A673 (cell line): ENCODE measurements around the gene SLC43A1. TPM values are rescaled to one million over a fixed set of nuclear protein-coding genes. Genes with fewer than 3 reads are reported as not detected.

ENCODE experiments used
- BruUV-seq: library from RNA; stranded (reverse); fragments of 400-500 nt; replicated peaks from 2 replicates; lab custom pipeline; 2021; lab: Mats Ljungman, UMichigan
- CTCF ChIA-PET: fragments of 300-600 bp; sonication (Branson Sonifier 250); formaldehyde crosslinking; loops from one replicate; lab custom pipeline; 2022; ENCODE audit warnings: antibody characterized with exemption; lab: Charles Lee
- POLR2A ChIA-PET: fragments of 300-600 bp; sonication (Branson Sonifier 250); formaldehyde crosslinking; loops from one replicate; lab custom pipeline; 2022; ENCODE audit warnings: antibody characterized with exemption; ENCODE audit not compliant: low non-redundant PET; lab: Charles Lee
- DNase-seq: peaks from one replicate; pipeline ENCODE4 v3.0.0-alpha.2; 2015; ENCODE audit warnings: low spot score
- H3K27ac ChIP-seq: fragments of 200-600 bp; sonication (generic); 2 replicates; pipeline ENCODE4 v1.5.1; 2016; ENCODE audit warnings: mixed run types, low read depth, mild to moderate bottlenecking, mixed read lengths, antibody characterized with exemption, low read length; ENCODE audit not compliant: poor library complexity, severe bottlenecking
- H3K27me3 ChIP-seq: fragments of 200-600 bp; sonication (generic); replicated peaks from 2 replicates; pipeline ENCODE4 v1.6.1; 2017; ENCODE audit warnings: mixed run types, low read depth, mild to moderate bottlenecking, mixed read lengths, antibody characterized with exemption, low read length; ENCODE audit not compliant: insufficient read depth, poor library complexity
- H3K36me3 ChIP-seq: fragments of 200-600 bp; sonication (generic); 2 replicates; pipeline ENCODE4 v1.6.1; 2016; ENCODE audit warnings: mixed run types, mild to moderate bottlenecking, mixed read lengths, antibody characterized with exemption, low read length; ENCODE audit not compliant: insufficient read depth, poor library complexity, severe bottlenecking
- H3K4me1 ChIP-seq: fragments of 200-600 bp; sonication (generic); 2 replicates; pipeline ENCODE4 v1.6.1; 2017; ENCODE audit warnings: mixed run types, mild to moderate bottlenecking, mixed read lengths, antibody characterized with exemption, low read length; ENCODE audit not compliant: insufficient read depth, poor library complexity, severe bottlenecking
- H3K4me3 ChIP-seq: fragments of 200-600 bp; sonication (generic); 2 replicates; pipeline ENCODE4 v1.5.1; 2016; ENCODE audit warnings: low read depth, mixed run types, mild to moderate bottlenecking, mixed read lengths, low read length; ENCODE audit not compliant: poor library complexity, severe bottlenecking
- H3K9me3 ChIP-seq: fragments of 200-600 bp; sonication (generic); 2 replicates; pipeline ENCODE4 v1.6.1; 2016; ENCODE audit warnings: mixed run types, low read depth, mild to moderate bottlenecking, mixed read lengths, antibody characterized with exemption, low read length; ENCODE audit not compliant: poor library complexity, severe bottlenecking
- EZH2 ChIP-seq: fragments of 200-600 bp; sonication (generic); IDR thresholded peaks from 2 replicates; pipeline ENCODE4 v1.6.1; 2017; ENCODE audit warnings: borderline replicate concordance, low read depth, mild to moderate bottlenecking, mixed read lengths, antibody characterized with exemption, low read length; ENCODE audit not compliant: poor library complexity, severe bottlenecking
- intact Hi-C: fragments of 100-400 bp; cut with micrococcal nuclease; formaldehyde crosslinking; loops from one replicate; pipeline ENCODE4 v1.10.0; 2022; ENCODE audit not compliant: unreplicated experiment
- total RNA-seq: library from RNA; stranded (reverse); gene quantifications from 2 replicates; pipeline ENCODE4 v1.2.3, GENCODE V29; 2021
- TF ChIP-seq, protein P1 (sequence below): fragments of 300-800, 200-600 bp; sonication (generic); conservative IDR thresholded peaks from 2 replicates; pipeline ENCODE4 v1.5.1; 2017; ENCODE audit warnings: low read depth, mild to moderate bottlenecking, antibody characterized with exemption, low read length, moderate library complexity, mixed read lengths

The SLC43A1 gene
- total RNA-seq, 1 experiment from 2014 or later = 18.4 TPM

DNA sequence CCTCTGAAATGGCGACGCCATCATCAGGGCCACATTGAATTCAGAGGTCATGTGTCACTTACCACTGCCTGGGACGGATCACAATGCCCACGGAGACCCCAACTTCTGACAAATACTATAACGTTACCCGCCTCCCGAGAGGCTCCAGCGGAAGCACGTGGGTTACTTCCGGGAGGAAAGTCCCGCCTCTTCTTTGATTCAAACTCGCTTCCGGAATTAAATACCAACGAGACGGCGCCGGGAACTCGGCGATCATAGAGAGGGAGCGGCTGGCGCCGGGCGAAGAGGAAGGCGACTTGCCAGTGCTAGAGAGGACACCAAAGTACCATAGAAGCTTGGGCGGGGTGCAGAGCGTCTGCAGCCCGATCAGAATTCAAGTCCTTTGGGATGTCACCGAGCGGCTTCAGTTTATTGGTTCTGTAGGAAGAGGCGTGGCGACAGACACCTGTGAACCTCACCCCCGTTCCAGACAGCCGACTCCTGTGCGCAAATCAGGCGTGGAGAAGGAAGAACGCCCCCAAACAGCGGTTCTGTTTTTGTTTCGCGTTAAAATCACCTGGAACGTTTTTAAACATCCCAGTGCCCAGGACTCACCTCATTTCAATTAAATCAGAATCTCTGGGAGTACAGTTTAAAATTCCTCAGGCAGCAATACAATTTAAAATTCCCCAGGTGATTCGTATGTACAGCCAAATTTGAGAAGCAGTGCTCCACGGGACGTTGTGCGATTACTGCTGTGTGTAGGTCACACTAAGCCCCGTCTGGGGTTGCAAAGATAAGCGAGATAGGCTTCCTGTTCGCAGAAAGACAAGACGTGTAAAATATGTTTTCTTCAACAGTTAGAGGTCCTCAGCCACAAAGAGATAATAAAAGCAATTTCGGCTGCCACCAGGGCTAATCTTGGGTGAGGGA lies 15.3 kb upstream of the SLC43A1 start, which contains the start of gene TIMM10:
TSS of gene TIMM10 (minus strand) at position 159 of the 912 bp plus-strand sequence. CDS start 565 bp downstream, outside the sequence.
- peak within 1 kb of the TSS; percentile 83 for H3K27ac ChIP-seq
- peak; percentile 100 for DNase-seq
- ChIA-PET POLR2A (no interaction called here), CTCF (interaction anchor here (0.5 to 1.0 kb wide), 2 partner anchors 39 to 72 kb away, joined by 3 read pairs; no protein-coding TSS in a partner anchor)
- H3K4me3 ChIP-seq = peak within 1 kb of the TSS; percentile 95
- H3K9me3 ChIP-seq = no peaks in the 10 kb centered on the region
- intact Hi-C loops = no loop called here
- TF ChIP-seq EZH2 = no peak
- TF ChIP-seq, protein P1, sequence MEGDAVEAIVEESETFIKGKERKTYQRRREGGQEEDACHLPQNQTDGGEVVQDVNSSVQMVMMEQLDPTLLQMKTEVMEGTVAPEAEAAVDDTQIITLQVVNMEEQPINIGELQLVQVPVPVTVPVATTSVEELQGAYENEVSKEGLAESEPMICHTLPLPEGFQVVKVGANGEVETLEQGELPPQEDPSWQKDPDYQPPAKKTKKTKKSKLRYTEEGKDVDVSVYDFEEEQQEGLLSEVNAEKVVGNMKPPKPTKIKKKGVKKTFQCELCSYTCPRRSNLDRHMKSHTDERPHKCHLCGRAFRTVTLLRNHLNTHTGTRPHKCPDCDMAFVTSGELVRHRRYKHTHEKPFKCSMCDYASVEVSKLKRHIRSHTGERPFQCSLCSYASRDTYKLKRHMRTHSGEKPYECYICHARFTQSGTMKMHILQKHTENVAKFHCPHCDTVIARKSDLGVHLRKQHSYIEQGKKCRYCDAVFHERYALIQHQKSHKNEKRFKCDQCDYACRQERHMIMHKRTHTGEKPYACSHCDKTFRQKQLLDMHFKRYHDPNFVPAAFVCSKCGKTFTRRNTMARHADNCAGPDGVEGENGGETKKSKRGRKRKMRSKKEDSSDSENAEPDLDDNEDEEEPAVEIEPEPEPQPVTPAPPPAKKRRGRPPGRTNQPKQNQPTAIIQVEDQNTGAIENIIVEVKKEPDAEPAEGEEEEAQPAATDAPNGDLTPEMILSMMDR = no peak
- peaks cover 11% of the 10 kb centered on the region for H3K36me3 ChIP-seq
- BruUV-seq = no TSS peak
- peaks cover 12% of the 10 kb centered on the region for H3K4me1 ChIP-seq
- H3K27me3 ChIP-seq = no peaks in the 10 kb centered on the region

DNA sequence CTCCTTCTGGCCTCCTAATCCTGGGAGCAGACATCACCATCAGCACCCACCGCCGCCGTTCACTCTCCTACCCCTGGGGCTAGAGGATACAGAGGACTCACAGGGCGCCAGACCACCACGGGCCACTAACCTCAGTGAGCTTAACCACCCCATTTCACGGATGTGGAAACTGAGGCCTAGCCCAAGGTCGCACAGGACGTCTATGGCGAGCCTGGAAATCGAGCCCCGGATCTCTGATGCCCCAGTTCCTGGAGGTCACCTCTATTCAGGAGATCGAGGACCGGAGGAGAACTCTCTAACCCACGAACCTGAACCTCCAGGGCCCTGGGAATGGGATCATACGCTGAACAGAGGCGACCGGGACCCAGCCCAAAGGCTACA lies 14.7 kb upstream of the SLC43A1 start:
- BruUV-seq = no TSS peak
- H3K27me3 ChIP-seq = no peaks in the 10 kb centered on the region
- ChIA-PET POLR2A (no interaction called here), CTCF (interaction anchor here (1.0 kb wide), 1 partner anchor 38 kb away, joined by 3 read pairs; no protein-coding TSS in a partner anchor)
- intact Hi-C loops = no loop called here
- H3K36me3 ChIP-seq = peaks cover 11% of the 10 kb centered on the region
- peaks cover 12% of the 10 kb centered on the region for H3K4me1 ChIP-seq
- DNase-seq = no peak
- H3K9me3 ChIP-seq = no peaks in the 10 kb centered on the region
- H3K27ac ChIP-seq = peak overlapping the region; percentile 83
- peak overlapping the region; percentile 95 for H3K4me3 ChIP-seq
- TF ChIP-seq EZH2 = no peak
- TF ChIP-seq, protein P1 = no peak

DNA sequence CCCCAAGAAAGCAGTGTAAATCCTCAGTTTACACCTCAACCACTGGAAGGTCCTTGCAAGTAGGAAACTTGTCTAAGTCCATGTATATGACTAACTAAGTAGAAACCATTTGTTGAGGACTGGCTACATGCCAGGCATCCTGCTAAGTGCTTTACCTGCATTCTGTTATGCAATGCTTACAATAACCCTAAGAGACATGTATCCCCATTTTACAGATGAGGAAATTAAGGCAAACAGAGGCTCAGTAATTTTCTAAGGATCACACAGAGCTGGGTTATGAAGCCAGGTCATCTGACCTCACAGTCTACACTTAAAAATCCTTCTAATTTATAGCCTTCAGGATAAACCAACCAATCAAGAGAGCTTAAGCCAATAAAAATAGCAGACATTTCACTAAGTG lies 13.5 kb upstream of the SLC43A1 start:
- H3K27me3 ChIP-seq = no peaks in the 10 kb centered on the region
- no peak for DNase-seq
- H3K36me3 ChIP-seq = peaks cover 15% of the 10 kb centered on the region
- TF ChIP-seq, protein P1 = no peak
- no peak for TF ChIP-seq EZH2
- no peak overlapping the region for H3K27ac ChIP-seq
- BruUV-seq = no TSS peak
- intact Hi-C loops = no loop called here
- H3K4me1 ChIP-seq = peaks cover 12% of the 10 kb centered on the region
- no peaks in the 10 kb centered on the region for H3K9me3 ChIP-seq
- CTCF ChIA-PET = interaction anchor here (0.7 kb wide), 1 partner anchor 70 kb away, joined by 3 read pairs; no protein-coding TSS in a partner anchor
- POLR2A ChIA-PET = no interaction called here
- peak overlapping the region; percentile 95 for H3K4me3 ChIP-seq
